ENCODE measurements around the gene FES.
"Not testable (repeated sequence)": the region's sequence is repeated elsewhere in the genome, so short reads cannot be mapped to it uniquely, and the experiment has no call there.

Gene FES

DNA sequence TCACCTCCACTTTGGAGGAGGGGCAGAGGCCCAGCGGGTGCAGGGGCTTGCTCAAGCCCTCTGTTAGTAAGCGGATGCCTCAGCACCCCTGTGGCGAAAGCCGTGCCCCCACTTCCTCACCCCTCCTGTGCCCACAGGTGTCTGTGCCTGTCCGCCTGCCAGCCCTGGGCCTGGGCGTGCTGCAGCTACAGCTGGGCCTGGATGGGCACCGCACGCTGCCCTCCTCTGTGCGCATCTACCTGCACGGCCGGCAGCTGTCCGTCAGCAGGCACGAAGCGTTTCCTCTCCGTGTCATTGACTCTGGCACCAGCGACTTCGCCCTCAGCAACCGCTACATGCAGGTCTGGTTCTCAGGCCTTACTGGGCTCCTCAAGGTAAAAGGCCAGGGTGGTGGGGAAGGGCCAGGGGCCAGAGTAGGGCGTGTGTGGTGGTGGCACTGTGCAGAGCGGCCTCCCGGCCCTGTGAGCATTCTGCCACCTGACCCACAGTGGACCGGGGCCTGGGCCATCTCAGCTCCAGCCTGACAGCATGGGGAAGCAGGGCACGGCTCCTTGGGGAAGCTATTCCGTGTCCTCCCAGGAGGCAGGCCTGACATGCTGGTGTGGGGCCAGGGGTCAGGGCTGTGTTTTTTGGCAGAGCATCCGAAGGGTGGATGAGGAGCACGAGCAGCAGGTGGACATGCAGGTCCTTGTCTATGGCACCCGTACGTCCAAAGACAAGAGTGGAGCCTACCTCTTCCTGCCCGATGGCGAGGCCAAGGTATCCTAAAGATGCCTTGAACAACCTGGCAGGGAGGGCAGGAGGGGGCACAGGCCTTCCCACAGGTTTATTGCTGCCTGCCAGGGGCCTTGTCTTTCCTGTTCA is 27.8 kb downstream of the FES start:
- no peak for DNase-seq

DNA sequence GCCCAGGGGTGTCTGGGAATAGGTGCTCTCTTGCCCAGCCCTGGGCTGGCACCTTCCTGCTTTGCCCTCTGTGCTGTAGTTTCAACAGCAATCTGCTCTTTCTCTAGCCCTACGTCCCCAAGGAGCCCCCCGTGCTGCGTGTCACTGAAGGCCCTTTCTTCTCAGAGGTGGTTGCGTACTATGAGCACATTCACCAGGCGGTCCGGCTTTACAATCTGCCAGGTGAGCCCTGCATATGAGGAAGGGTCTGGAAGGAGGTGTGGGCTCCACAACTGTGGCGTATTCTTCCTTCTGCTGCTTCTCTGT is 28.4 kb downstream of the FES start:
- no peak for DNase-seq

GRCh38 chr15:90913398-90913944 is 29.2 kb downstream of the FES start:
- no peak for DNase-seq

DNA sequence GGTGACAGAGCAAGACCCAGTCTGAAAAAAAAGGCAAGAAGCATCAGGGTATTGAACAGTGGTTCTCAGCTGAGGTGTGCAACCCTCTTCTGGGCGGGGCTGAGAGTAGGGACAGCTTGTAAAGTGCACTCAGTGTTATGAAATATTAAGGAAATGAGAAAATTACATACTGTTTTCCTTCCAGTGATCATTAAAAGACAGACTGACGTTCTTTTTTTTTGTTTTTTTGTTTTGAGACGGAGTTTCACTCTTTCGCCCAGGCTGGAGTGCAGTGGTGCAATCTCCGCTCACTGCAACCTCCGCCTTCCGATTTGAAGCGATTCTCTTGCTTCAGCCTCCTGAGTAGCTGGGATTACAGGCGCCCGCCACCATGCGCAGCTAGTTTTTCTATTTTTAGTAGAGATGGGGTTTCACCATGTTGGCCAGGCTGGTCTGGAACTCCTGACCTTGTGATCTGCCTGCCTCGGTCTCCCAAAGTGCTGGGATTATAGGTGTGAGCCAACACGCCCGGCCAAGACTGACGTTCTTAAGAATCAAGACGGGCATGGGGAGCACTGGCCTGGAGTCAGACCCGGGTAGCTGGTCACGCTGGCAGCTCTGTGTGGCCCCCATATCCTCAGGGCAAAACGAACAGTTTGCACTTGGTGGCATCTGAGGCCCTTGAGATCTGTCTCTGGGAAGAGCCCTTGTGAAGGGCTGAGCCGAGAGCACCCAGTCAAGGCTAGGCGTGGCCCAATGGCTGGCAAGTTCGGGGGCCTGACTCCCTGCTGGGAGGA is 30.2 kb downstream of the FES start:
- DNase-seq = no peak

DNA sequence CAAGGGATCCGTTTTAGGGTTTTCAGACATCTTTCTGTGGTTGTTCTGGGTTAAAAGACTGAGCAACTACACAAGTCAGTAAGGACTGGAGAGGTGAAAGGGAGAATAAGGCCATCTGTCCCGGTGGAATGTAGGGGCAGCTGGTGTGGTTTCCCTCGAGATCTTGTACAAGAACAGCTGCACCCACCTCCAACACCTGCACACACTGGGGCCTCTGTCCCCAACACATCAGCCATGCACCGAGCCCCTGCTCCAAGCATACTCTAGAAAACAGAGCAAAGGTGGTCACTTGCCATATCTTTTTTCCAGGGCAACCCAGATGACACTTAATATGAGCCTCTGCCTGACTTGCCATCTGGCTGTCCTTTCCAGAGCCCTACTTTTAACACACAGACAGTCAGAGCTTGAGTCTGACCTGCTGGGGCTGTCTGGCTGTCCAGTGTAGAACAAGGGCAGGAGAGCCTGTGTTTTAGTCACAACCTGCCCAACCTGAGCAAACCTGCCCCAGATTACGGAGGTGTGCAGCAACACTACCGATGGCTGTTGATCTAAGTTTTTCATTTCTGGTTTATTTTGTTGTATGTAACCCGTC is 31.0 kb downstream of the FES start:
- DNase-seq = no peak

DNA sequence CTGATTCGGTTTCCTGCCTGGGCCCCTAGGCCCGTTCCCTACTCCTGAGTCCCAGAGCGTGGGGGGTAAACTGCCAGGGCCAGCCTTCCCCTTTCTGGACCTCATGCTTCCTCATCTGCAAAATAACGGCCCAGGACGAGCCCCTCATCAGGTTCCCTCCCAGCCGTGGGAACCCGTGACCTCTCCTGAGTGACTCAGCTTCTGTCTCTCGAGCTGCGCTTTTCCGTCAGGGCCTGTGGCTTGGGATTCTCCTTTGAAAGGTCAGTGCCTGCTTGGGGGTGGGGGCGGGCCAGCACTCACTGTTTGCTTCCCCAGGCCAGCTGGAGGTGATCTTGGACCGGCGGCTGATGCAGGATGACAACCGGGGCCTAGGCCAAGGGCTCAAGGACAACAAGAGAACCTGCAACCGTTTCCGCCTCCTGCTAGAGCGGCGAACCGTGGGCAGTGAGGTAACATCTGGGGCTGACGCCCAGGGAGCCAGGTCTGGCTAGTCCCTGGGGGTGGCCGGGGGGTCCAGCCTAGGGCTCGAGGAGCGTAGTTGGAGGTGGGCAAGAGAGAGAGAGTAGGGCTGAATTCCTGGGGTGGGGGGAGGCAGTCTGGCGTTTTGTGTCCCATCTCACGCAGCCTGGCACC is 31.6 kb downstream of the FES start:
- DNase-seq = no peak

DNA sequence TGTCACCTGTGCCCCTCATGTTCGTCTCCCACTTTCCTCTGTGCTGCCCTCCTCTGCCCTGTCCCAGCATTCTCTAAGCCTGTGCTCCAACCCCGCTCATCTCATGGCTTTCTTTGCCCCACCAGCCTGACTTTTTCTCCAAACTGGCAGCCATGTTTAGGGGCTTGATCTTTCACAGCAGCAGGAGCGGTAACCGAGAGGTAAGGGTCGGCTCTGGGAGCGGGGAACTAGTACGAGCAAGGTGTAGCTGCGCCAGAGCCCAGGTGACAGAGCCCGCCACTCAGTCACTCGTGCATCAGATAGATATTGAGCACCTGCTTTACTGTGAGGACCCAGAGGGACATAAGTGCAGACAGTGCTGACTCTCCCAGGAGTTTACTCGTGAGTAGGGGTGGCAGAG is 32.2 kb downstream of the FES start:
- no peak for DNase-seq

DNA sequence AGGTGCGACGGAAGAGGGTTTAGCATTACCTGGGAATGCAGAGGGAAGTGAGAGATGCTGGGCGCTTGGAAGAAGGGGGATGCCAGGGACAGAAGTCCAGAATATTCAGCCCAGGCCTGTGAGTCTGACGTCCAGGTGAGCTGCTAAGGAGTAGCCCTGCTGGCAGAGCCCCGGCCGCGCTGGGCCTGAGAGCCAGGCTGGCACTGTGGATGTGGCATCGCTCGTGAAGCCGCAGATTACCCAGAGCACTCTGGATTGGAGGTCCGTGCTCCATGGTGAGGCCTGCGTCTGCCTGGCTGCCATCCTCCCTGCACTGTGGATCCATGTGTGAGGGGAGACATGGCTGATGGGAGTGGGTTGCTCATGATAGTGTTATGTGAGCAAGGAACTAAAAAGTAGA is 33.3 kb downstream of the FES start:
- no peak for DNase-seq

GRCh38 chr15:90918034-90918788 is 33.9 kb downstream of the FES start:
- no peak for DNase-seq

DNA sequence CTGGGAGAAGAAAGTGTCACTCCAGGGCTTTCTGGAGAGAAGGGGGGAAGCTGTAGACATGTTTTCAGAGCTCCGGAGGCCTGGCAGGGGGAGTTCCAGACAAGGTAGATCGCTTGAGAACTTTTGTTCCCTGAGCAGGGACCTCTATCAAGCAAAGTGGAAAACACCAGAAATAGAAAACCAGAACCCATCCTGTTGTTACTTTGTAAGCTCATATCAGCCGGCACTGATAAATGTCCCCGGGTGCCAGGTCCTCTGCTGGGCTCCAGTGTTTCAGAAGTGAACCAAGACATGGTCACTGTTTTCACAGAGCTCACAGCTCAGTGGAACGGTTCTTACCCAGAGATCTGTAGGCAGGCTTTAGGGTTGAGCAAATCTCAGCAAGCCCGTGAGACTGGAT is 34.5 kb downstream of the FES start:
- no peak for DNase-seq

GRCh38 chr15:90921887-90922286 is 37.6 kb downstream of the FES start:
- no peak for DNase-seq

DNA sequence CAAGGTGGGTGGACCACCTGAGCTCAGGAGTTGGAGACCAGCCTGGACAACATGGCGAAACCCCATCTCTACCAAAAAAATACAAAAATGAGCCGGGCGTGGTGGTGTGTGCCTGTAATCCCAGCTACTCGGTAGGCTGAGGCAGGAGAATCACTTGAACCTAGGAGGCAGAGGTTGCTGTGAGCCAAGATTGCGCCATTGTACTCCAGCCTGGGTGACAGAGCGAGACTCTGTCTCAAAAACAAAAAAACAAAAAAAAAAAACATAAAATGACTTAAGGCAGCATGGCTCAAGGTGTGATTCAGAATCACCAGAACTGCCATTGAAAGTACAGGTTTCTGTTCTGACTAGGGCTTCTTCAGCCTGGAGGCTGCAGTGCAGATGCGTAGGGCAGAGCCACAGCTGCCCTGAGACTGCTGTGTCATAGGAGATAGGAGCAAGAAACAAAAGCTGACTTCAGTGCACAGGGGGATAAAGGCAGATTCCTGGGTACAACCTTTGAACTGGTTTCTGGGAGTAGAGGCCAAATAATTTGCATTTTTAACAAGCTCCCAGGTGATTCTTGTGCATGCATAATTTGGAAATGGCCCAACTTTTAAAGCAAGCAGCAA is 38.5 kb downstream of the FES start:
- not testable (repeated sequence) for DNase-seq

GRCh38 chr15:90924375-90924774 is 40.1 kb downstream of the FES start:
- no peak for DNase-seq

DNA sequence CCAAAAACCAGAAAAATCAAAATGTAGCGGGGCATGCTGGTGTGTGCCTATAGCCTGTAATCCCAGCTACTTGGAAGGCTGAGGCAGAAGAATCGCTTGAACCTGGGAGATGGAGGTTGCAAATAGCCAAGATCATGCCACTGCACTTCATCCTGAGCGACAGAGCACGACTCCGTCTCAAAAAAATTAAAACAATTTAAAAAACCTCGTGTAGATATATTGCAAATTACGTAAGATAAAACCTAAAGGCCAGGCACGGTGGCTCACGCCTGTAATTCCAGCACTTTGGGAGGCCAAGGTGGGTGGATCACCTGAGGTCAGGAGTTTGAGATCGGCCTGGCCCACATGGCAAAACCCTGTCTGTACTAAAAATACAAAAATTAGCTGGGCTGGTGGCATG is 42.5 kb downstream of the FES start:
- not testable (repeated sequence) for DNase-seq

GRCh38 chr15:90928106-90928505 is 43.8 kb downstream of the FES start:
- DNase-seq = not testable (repeated sequence)

GRCh38 chr15:90929246-90930019 is 45.1 kb downstream of the FES start:
- DNase-seq = no peak

DNA sequence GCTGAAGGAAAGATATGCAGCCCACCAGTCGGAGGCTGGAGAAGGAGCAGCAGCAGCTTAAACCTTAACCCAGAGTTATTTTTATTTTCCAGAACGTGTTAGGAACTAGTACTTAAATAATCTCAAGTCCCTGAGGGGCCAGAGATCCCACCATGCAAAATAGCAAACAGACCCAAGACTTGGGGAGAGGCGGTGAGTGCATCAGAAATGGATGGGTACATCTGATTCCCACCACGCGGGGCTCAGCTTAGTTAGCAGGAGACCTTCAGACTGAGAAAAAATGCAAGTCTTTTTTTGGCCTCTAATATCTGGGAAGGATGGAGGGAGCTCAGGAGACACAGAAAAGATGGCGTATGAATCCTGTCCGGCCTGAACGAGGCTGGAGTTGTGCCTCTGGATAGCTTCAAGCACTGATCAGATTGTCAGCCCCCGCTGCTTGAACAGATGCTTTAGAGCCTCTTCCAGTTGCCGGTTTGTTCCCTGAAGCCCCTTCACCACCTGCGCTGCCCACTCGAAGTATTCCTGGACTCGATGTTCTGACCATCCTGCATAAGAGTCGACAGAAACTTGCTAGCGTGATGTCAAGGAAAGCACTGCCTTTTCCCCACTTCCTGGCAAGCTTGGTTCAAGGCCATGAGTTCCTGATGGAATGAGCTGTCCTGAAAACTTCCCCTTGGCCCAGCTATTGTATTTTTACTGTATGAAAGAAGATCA is 46.7 kb downstream of the FES start:
- DNase-seq = no peak

GRCh38 chr15:90931575-90931827 is 47.2 kb downstream of the FES start:
- no peak for DNase-seq

- DNase-seq = peak; percentile 72
Observed at GRCh38 chr15:90931828-90932659, 47.7 kb downstream of the FES start, which contains the start of gene HDDC3. TSS of gene HDDC3 (minus strand) at chr15:90932549. CDS start at chr15:90932540, 9 bp downstream.

GRCh38 chr15:90932660-90932991 is 48.3 kb downstream of the FES start:
- DNase-seq = no peak
